ENCODE measurements around the gene ASRGL1.

The ASRGL1 gene

GRCh38 chr11:62418136-62418535 lies 80.9 kb downstream of the ASRGL1 start (continued):
- TF ChIP-seq TSHZ2 (CRISPR knock-in tag; IDR thresholded peaks at IDR 0.05) (no peak), ZNF70 (CRISPR knock-in tag; IDR thresholded peaks at IDR 0.05) (no peak), BACH2 (CRISPR knock-in tag; IDR thresholded peaks at IDR 0.05; ENCODE audit: borderline replicate concordance) (no peak), SNAI2 (CRISPR knock-in tag; IDR thresholded peaks at IDR 0.05) (no peak), ZC3H10 (CRISPR knock-in tag; IDR thresholded peaks at IDR 0.05) (no peak), TCF4 (CRISPR knock-in tag; IDR thresholded peaks at IDR 0.05; ENCODE audit: borderline replicate concordance) (no peak)

GRCh38 chr11:62418733-62419132 lies 81.5 kb downstream of the ASRGL1 start, which contains the start of gene SCGB1A1:
TSS of gene SCGB1A1 (plus strand) at chr11:62419033. CDS start at chr11:62419096, 63 bp downstream.
- TF ChIP-seq TOX (CRISPR knock-in tag; IDR thresholded peaks at IDR 0.05; ENCODE audit: borderline replicate concordance): no peak
- TF ChIP-seq POU6F1 (CRISPR knock-in tag; IDR thresholded peaks at IDR 0.05; ENCODE audit: borderline replicate concordance, low read depth): no peak
- TF ChIP-seq TSHZ2 (CRISPR knock-in tag; IDR thresholded peaks at IDR 0.05): no peak
- no peak for TF ChIP-seq ISL1 (CRISPR knock-in tag; IDR thresholded peaks at IDR 0.05)
- TF ChIP-seq BACH2 (CRISPR knock-in tag; IDR thresholded peaks at IDR 0.05; ENCODE audit: borderline replicate concordance): no peak
- TF ChIP-seq PPARA (CRISPR knock-in tag; IDR thresholded peaks at IDR 0.05; ENCODE audit: borderline replicate concordance): no peak
- no peak for TF ChIP-seq ZNF8 (CRISPR knock-in tag; IDR thresholded peaks at IDR 0.05)
- TF ChIP-seq PATZ1 (CRISPR knock-in tag; IDR thresholded peaks at IDR 0.05; ENCODE audit: borderline replicate concordance): no peak
- TF ChIP-seq CREB5 (CRISPR knock-in tag; IDR thresholded peaks at IDR 0.05; ENCODE audit: low read depth): no peak
- TF ChIP-seq CSDC2 (CRISPR knock-in tag; IDR thresholded peaks at IDR 0.05): no peak
- TF ChIP-seq TCF4 (CRISPR knock-in tag; IDR thresholded peaks at IDR 0.05; ENCODE audit: borderline replicate concordance): no peak
- TF ChIP-seq RARB (CRISPR knock-in tag; IDR thresholded peaks at IDR 0.05): no peak
- TF ChIP-seq OSR1 (CRISPR knock-in tag; IDR thresholded peaks at IDR 0.05): no peak
- TF ChIP-seq ZNF565 (CRISPR knock-in tag; conservative IDR thresholded peaks at IDR 0.05; ENCODE audit: low read depth): no peak
- TF ChIP-seq ZC3H10 (CRISPR knock-in tag; IDR thresholded peaks at IDR 0.05): no peak
- no peak for TF ChIP-seq ZNF70 (CRISPR knock-in tag; IDR thresholded peaks at IDR 0.05)
- no peak for TF ChIP-seq ZFP30 (CRISPR knock-in tag; IDR thresholded peaks at IDR 0.05)
- no peak for TF ChIP-seq ESRRG (CRISPR knock-in tag; IDR thresholded peaks at IDR 0.05)

GRCh38 chr11:62419314-62419929 lies 82.2 kb downstream of the ASRGL1 start:
- ATAC-seq: no peak
- TF ChIP-seq CSDC2 (CRISPR knock-in tag; IDR thresholded peaks at IDR 0.05): no peak
- no peak for TF ChIP-seq ZC3H10 (CRISPR knock-in tag; IDR thresholded peaks at IDR 0.05)
- no peak for TF ChIP-seq OSR1 (CRISPR knock-in tag; IDR thresholded peaks at IDR 0.05)

More at GRCh38 chr11:62418733-62419132, 81.5 kb downstream of the ASRGL1 start, which contains the start of gene SCGB1A1:
- ATAC-seq: no peak

All from SK-N-SH treated with all-trans-retinoic acid at 6 μM for 48 hours (cell line).